GM10248 (cell line): ENCODE results near the gene EFEMP2.

Experiments
- CTCF ChIA-PET: fragments of 300-600 bp; sonication (Branson Sonifier 250); formaldehyde crosslinking; extraction: SDS; loops from one replicate; lab custom pipeline; 2021; ENCODE audit warnings: antibody characterized with exemption; lab: Yijun Ruan, JAX
- POLR2A ChIA-PET: fragments of 350-650 bp; sonication (Branson Sonifier 250); formaldehyde crosslinking; extraction: SDS; loops from one replicate; lab custom pipeline; 2020; ENCODE audit warnings: antibody characterized with exemption; lab: Yijun Ruan, JAX
- DNase-seq: peaks from one replicate; pipeline ENCODE4 v3.0.0; 2012; ENCODE audit errors: extremely low spot score
- CTCF ChIP-seq: IDR thresholded peaks from 2 replicates; pipeline ENCODE4 v1.5.1; 2012; ENCODE audit warnings: mild to moderate bottlenecking, low read depth; ENCODE audit errors: extremely low read depth, missing control alignments, control extremely low read depth

EFEMP2 gene

GRCh38 chr11:65863889-65864705, 8.5 kb downstream of the EFEMP2 start:
- no peak for DNase-seq
- ChIA-PET CTCF (interaction anchor here (6.1 to 17.2 kb wide), 2 partner anchors 7 to 21 kb away, joined by 133 to 535 read pairs; partner anchors contain the start of genes CCDC85B, CTSW, EFEMP2 and FIBP), POLR2A (interaction anchor here (0.9 kb wide), 1 partner anchor 24 kb away, joined by 6 read pairs; the partner anchor contains the start of gene FIBP)

GRCh38 chr11:65862941-65863888, 9.4 kb downstream of the EFEMP2 start:
- no peak for DNase-seq
- ChIA-PET CTCF (interaction anchor here (6.1 to 17.2 kb wide), 2 partner anchors 8 to 22 kb away, joined by 133 to 535 read pairs; partner anchors contain the start of genes CCDC85B, CTSW, EFEMP2 and FIBP), POLR2A (interaction anchor here (0.9 kb wide), 1 partner anchor 25 kb away, joined by 6 read pairs; the partner anchor contains the start of gene FIBP)
- no peak for TF ChIP-seq CTCF

More at GRCh38 chr11:65863889-65864705, 8.5 kb downstream of the EFEMP2 start:
- TF ChIP-seq CTCF, result no peak

DNA sequence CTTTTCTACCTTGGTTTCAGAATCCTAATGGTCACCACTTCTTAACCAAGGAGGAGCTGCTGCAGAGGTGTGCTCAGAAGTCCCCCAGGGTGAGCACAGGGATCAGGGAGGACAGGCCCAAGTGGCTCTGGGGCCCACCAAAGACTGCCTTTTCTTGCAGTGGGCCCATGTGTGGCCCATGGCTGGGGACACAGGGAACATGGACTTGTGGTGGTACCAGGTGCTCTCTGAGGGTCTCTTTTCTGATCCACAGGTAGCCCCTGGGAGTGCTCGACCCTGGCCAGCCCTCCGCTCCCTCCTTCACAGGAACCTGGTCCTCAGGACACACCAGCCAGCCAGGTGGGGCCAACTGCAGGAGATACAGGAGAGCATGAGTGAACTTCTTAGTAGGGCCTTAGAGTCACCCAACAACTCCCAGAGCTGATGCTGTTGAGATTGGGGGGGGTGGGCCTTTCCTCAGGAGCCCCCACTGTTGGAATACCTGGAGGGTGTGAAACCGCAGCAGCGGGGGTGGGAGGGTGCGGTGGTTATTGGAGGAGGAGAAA, 10.3 kb downstream of the EFEMP2 start:
- DNase-seq, result no peak
- POLR2A ChIA-PET, result no interaction called here
- CTCF ChIA-PET, result interaction anchor here (6.1 to 17.2 kb wide), 2 partner anchors 9 to 23 kb away, joined by 133 to 535 read pairs; partner anchors contain the start of genes CCDC85B, CTSW, EFEMP2 and FIBP
- no peak for TF ChIP-seq CTCF

- TF ChIP-seq CTCF, result no peak
- DNase-seq, result no peak
- ChIA-PET CTCF (interaction anchor here (1.2 to 17.2 kb wide), 6 partner anchors 10 to 149 kb away, joined by 3 to 535 read pairs (median 6); partner anchors contain the start of genes CCDC85B, CTSW, EFEMP2 and FIBP), POLR2A (interaction anchor here (1.2 kb wide), 1 partner anchor 10 kb away, joined by 5 read pairs; no protein-coding TSS in a partner anchor)
Observed at GRCh38 chr11:65861533-65862183, 10.9 kb downstream of the EFEMP2 start.

DNA sequence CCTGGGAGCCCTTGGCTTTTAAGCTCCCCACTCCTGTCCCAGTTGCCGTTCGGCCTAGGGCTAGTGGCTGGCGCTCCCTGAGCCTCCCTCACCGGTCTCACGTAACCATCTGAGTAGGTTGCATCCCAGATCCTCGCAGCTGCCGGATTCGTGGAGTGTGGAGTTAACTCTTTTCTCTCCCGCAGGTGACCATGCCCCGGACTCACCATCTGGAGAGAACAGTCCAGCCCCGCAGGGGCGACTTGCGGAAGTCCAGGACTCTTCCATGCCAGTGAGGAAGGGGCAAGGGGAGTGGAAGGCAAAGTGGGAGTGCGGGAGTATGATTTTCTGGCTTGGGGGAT, 11.5 kb downstream of the EFEMP2 start:
- CTCF ChIA-PET, result interaction anchor here (1.0 to 17.2 kb wide), 8 partner anchors 10 to 149 kb away, joined by 3 to 535 read pairs (median 5); partner anchors contain the start of genes CCDC85B, CTSW, EFEMP2 and FIBP
- POLR2A ChIA-PET, result interaction anchor here (1.2 kb wide), 1 partner anchor 10 kb away, joined by 5 read pairs; no protein-coding TSS in a partner anchor
- no peak for DNase-seq
- no peak for TF ChIP-seq CTCF
